GM21529 (cell line): ENCODE measurements around the gene DHRSX.
A peak's percentile ranks its signal among the peaks of the same experiment; 100 is the strongest.
"Not testable (repeated sequence)": the region's sequence is repeated elsewhere in the genome, so short reads cannot be mapped to it uniquely, and the experiment has no call there.

Source experiments
- ATAC-seq: cut with Tn5 transposase; IDR thresholded peaks from one replicate; pipeline ENCODE4 v1.9.1; 2021; ENCODE audit not compliant: unreplicated experiment

Gene DHRSX

DNA sequence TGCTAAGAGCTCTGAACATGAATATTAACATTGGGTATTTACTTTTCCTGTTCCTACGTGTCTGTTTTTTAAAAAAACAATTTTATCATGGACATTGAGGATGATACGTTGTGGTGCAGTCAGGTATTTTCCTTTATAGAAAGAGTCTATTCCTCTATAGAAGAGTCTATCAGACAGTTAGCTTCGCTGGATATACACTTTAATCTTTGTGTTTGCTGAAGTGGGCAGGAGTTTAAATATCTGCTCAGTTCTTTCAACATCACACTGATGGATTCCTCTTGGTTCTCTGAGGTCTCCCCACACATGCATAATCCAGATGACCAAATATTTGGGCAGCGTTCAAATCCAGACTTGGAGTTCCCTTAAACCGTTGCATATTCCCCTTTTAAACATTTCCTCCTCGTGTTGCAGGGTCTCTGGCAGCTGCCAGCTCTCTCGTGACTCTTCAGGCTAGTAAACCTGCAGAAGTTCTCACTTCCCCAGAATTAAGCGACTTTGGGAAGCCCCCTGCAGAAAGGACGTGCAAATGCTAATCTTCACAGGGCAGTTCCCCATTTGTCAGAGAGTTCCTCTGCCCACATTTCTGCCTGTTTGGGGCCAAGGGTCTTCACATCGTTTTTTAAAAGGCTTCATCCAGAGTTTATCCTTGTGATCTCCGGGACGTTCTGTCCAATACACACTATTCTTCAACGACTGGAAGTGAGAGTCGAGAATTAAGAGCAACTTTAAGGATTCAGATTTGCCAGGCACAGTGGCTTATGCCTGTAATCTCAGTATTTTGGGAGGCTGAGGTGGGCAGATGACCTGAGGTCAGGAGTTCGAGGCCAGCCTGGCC lies 20.5 kb upstream of the DHRSX start:
- ATAC-seq = peak; percentile 85

DNA sequence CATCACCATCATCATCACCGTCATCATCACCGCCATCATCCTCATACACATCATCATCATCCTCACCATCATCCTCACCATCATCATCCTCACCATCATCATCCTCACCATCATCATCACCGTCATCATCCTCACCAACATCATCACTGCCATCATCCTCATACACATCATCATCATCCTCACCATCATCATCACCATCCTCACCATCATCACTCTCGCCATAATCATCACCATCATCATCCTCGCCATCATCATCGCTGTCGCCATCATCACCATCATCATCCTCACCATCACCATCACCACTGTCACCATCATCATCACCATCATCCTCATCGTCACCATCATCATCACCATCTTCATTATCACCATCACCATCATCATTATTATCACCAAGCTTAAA lies 19.8 kb upstream of the DHRSX start:
- ATAC-seq = no peak

DNA sequence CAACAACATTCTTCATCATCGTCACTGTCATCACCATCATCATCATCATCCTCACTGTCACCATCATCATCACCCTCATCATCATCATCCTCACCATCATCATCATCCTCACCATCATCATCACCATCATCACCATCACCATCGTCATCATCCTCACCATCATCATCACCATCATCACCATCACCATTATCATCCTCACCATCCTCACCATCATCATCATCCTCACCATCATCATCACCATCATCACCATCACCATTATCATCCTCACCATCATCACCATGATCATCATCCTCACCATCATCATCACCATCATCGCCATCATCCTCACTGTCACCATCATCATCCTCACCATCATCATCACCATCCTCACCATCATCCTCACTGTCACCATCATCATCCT lies 18.9 kb upstream of the DHRSX start:
- not testable (repeated sequence) for ATAC-seq

DNA sequence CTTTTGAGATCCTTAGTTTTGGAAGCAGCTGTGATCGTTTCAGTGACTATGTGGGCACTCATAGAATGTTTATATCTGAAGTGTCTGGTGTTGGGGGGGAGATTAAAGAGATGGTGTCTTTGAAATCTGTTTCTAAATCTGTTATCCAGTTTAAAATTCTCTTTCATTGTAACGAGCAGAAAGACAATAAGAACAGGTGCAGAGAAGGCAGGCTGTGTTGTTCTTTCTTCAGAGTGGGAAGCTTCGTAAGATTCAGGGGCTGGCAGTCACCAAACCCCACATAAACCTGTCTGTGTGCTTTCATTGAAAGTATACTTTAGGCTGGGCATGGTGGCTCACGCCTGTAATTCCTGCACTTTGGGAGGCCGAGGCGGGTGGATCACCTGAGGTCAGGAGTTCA lies 16.3 kb upstream of the DHRSX start:
- no peak for ATAC-seq

DNA sequence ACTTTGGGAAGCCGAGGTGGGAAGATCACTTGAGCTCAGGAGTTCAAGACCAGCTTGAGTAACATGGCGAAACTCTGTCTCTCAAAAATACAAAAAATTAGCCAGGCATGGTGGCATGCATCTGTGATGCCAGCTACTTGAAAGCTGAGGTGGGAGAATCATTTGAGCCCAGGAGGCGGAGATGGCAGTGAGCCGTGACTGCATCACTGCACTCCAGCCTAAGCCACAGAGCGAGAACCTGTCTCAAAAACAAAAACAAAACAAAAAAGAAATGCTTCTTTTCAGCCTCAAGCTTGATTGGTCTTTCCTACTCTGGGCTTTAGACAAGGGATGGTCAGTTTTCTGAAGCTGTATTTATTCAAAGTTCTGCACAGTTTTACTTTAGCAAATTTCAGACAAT lies 15.8 kb upstream of the DHRSX start:
- peak; percentile 59 for ATAC-seq

DNA sequence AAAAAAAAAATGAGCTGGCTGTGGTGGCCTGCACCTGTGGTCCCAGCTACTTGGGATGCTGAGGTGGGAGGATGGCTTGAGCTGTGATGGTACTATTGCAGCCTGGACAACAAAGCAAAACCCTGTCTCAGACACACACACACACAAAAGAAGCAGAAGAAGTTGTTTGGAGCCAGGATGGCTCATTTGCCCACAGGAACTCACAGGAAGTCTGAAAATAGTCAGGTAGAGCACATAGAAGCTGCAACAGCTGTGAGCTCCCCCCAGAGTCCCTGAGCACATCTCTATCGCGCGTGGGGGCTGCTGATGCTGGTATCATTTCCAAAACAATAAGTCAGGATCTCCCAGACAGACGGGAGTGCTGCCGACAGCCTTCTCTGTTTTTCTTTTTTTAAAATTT lies 13.4 kb upstream of the DHRSX start:
- no peak for ATAC-seq

DNA sequence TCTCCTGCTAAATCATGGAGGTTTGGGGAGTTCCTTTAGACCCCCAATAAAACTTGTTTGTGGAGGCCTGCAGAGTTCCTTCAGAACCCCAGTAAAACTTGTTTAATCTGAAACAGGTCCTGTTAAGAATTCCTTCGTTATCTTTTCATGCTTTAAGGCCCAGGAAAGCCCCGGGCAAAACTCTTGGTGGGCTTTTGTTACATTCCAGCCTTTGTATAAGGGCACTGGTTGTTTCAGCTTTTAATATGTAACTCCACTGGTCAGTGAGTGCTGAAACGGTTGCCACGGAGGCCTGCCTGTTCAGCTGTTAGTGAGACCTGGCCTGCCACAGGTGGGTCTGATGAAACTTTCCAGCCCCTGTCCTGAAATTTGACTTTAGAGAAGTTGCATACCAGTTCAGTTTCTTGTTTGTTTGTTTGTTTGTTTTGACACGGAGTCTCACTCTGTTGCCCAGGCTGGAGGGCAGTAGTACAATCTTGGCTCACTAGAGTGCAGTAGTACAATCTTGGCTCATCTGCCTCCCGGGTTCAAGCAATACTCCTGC lies 12.4 kb upstream of the DHRSX start:
- ATAC-seq = no peak

DNA sequence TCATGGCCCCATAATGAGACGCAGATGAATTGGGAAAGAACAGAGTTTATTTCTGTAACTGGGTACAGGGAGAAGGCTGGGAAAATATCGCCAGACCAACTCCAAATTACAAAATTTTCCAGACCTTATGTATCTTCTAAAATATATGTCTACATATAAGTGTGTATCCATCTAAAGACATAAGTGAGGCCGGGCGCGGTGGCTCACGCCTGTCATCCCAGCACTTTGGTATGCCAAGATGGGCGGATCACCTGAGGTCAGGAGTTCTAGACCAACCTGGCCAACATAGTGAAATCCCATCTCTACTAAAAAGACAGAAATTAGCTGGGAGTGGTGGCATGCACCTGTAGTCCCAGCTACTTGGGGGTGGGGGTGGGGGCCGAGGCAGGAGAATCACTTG lies 11.7 kb upstream of the DHRSX start:
- ATAC-seq = no peak

DNA sequence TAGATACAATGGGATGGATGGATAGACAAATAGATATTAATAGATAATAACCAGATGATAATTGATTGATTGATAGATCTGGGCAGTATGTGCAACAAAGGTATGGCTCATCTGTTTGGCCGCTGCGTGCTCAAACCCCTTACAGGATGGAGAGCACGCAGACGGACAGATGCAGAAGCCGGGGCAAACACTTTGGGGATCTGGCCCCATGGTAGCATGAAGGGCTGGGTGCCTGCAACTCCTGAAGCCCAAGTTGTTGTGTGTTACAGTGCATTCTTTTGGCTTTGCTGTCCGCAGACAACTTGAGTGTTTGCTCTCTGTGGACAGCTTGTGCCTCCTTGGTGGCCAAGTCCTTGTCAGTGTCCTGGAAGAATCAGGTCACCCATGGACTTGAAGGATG lies 10.6 kb upstream of the DHRSX start:
- no peak for ATAC-seq

DNA sequence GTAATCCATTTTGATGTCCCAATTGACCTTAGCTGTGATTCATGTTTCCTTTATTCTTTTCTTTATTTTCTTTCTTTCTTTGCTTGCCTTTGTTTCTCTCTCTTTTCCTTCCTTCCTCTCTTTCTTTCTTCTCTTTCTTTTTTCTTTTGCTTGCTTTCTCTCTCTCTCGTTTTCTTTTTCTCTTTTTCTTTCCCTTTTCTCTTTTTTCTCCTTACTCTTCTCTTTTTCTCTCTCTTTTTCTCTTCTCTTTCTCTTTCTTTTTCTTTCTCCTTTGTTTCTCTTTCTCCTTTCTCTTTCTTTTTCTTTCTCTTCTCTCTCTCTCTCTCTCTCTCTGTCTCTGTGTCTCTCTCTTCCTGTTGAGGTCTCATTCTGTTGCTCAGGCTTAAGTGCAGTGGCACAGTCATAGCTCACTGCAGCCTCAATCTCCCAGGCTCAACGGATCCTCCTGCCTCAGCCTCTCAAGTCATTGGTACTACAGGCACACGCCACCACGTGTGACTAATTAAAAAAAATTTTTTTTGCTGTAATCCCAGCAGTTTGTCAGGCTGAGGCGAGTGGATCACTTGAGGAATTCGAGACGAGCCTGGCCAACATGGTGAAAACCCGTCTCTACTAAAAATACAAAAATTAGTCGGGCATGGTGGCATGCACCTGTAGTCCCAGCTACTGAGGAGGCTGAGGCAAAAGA lies 8.0 kb upstream of the DHRSX start:
- no peak for ATAC-seq

DNA sequence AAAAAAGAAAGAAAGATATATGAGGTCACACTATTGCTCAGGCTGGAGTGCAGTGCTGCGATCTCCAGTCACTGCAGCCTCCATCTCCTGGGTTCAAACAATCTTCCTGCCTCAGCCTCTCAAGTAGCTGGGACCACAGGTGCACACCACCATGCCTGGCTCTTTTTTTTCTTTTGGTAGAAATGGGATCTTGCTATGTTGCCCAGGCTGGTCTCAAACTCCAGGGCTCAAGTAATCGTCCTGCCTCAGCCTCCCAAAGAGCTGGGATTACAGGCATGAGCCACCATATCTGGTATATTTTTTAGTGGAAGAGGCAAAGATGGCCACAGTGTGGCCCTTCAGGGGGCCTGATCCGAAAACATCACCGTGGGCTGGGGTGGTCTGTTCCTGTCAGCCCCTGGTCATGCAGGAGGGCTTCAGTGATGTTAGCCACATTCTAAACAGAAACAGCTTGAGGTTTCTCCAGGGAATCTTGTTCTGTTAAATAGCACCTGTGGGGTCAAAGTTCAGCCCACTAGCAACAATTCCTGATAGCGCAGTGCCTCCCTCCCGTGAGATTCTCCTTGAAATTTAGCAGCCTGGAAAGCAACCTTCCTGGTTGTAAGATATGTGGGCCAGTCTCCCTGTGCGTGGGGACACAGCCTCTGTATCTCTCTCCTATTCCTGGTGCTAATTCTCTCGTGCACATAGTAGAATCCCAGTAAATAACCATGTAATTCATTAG lies 7.3 kb upstream of the DHRSX start:
- ATAC-seq = no peak

DNA sequence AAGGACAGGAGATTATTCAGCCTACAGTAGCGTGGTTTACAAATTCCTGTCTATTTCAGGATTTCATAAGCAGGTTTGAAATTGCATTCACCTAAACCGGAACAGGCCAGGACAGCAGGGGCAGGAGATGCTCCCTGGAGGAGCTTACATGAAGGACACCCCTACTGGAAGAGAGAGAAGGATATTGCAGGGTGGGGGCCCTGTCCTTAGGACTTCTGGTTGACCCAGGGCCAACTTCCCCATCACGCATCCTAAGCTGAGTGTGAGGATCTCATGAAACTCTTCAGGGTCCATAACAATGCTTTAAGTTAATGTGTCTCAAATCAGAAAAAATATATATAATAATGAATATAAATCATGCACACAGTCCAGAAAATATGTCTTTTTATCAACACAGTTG lies 6.4 kb upstream of the DHRSX start:
- no peak for ATAC-seq

DNA sequence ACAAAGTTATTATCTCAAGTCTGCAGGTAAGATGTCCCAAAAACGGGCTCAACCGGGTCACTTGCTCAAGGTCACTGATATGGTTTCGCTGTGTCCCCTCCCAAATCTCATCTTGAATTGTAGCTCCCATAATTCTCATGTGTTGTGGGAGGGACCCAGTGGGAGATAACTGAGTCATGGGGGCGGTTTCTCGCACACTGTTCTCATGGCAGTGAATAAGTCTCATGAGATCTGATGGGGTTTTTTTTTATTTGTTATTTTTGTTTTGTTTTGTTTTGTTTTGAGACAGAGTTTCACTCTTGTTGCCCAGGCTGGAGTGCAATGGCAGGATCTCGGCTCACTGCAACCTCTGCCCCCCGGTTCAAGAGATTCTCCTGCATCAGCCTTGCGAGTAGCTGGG lies 4.6 kb upstream of the DHRSX start:
- ATAC-seq = not testable (repeated sequence)

DNA sequence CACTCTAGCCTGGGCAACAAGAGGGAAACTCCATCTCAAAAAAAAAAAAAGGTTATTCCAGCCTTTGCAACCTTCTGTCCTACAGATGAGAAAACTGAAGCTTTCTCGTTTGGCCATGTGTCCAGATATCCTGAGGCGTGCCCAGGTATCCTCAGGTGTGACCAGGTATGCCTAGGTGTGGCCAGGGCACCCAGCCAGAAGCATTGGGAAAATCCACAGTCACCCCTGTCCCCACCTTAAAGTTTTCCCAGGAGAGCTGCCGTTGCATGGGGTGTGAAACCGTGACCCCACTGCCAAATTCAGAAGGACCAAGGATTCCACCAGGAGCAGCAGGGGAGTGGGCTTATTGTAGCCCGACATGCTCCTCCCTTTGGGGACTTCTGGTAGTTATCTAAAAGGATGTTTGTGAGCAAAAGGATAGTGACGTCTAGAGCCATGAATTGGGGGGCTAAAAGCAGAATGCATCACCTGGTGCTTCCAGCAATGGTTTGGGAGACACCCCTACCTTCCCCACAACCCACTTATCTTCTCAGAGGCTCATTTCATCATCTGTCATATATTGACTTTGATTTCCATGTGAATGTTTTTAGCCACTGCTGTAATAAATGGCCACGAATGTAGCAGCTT lies 4.0 kb upstream of the DHRSX start:
- ATAC-seq = no peak

DNA sequence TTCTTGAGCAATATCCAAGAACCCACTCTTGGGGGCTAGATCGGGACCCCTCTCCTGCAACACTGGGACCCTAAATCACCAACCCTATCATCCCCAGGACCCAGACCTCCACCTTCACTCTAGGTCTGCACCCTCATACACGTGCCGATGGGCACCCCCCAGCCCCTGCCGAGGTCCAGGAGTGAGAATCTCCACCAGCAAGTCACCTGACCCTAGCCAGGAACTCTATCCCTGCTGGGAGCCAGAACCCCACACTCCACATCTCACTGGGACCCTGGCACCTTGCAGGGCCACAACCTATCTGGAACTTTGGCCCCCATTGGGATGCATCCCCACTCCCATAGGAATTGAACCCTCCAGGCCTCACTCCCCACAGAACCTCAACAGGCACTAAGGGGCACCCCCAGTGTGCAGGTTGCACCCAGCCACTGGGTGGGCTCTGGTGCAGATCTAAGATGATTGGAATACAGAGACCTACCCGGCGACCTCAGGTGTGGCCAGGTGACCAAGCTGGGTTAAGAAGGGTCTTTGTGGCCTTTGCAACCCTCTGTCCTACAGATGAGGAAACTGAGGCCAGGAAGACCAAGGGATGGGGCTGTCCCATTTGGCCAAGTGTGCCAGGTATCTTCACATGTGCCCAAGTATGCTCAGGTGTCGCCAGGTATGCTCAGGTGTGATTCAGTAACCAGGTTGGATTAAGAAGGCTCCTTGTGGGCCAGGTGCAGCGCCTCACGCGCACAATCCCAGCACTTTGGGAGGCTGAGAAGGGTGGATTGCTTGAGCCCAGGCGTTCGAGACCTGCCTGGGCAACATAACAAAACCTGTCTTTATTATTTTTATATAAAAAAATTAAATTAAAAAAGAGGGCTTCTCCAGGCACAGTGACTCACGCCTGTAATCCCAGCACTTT lies 3.1 kb upstream of the DHRSX start:
- no peak for ATAC-seq

DNA sequence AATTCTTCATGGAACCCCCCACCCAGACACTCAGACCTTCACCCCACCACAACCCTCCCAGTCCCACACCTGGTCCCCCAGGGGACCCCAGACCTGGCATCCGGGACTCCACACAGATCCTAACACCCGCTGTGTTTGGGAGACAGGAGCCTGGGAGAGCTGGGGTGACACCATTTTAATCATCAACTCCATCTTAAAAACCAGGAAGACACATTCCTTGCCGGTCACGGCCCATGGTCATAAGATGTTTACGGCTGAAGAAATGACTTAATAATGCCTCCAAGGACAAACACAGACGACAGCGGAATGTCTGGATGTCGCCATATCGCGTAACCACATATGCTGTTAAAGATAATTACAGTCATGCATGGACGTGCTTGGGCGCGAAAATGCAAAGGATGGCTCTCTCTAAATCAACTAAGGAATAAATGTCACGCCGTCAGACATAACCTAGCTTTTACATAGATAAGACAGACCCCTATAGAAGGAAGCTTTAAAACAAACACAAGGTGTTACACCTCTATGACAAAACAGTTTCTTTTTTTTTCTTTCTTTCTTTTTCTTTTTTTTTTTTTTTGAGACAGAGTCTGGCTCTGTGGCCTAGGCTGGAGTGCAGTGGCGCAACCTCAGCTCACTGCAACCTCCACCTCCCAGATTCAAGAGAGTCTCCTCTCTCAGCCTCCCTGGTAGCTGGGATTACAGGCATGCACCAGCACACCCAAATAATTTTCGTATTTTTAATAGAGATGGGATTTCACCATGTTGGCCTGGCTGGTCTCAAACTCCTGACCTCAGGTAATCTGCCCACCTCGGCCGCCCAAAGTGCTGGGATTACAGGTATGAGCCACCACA lies 2.1 kb upstream of the DHRSX start:
- no peak for ATAC-seq

DNA sequence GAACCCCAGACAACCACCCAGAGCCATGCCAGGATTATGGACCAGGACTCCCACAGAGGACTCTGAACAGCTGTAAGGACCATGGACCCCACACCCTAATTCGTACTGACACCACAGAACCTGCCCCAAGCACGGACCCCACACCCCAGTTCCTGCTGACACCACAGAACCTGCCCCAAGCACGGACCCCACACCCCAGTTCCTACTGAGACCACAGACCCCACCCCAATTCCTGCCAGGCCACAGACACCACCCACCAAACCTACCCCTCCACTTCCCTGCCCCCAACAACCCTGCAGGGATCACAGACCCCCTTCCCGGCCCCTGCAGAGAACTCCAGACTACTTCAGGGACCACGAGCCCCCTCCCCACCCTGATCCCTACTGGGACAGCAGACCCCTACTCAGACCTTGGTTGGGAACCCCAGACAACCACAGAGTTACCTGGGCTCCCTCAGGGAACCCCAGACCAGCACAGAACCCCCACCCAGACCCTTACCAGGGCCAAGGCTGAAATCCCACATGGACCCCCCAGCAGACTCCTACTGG lies 1.4 kb upstream of the DHRSX start:
- no peak for ATAC-seq

DNA sequence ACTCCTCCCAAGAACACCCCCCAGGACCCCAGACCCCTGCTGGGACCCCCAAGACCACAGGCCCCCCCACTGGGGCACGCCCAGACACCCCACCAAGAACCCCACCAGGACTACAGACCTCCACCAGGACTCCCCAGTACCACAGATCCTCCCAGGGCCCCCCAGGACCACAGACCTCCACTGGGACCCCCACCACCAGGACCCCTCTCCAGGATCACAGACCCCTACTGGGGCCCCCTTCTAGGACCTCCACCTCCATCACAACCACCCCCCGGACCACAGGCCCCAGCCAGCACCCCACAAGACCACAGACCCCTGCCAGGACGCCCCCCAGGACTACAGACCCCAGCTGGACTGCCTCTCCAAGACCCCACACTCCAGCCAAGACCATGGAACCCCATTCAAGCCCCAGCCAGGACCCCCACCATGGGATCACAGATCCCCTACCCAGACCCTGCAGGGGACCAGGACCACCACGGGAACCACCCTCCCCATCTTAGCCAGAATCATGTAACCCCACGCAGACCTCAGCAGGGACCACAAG lies 855 bp upstream of the DHRSX start:
- ATAC-seq = no peak
